Thyroid gland (tissue), 4 donors: Measurements from ENCODE around the gene FKBP1A.

ENCODE experiments used
- CTCF ChIP-seq, 6 experiments: fragments of 200-600 bp in 3 of 6; fragments of 450-650 bp in 3 of 6; sonication (generic) in 3 of 6; IDR thresholded peaks; one replicate each; pipeline ENCODE4 v1.5.1; 2016 to 2019; ENCODE audit warnings: antibody characterized with exemption in 6 of 6, mild to moderate bottlenecking in 2 of 6, inconsistent platforms in 1 of 6, moderate library complexity in 1 of 6
- POLR2A ChIP-seq, 2 donors: fragments of 450-650 bp; IDR thresholded peaks; one replicate each; pipeline ENCODE4 v1.6.1; 2017; ENCODE audit warnings: antibody characterized with exemption in 2 of 2, mild to moderate bottlenecking in 2 of 2, moderate library complexity in 1 of 2

GRCh38 chr20:1357921-1358671 is 34.8 kb downstream of the FKBP1A start:
- TF ChIP-seq CTCF (IDR thresholded peaks at IDR 0.05) = no peak
- TF ChIP-seq POLR2A (IDR thresholded peaks at IDR 0.05) = no peak
